H1 (cell line): Measurements from ENCODE around the gene SESN1. TPM values are rescaled to one million over a fixed set of nuclear protein-coding genes. Genes with fewer than 3 reads are reported as not detected.

Source experiments
- CTCF ChIA-PET: fragments of 300-600 bp; sonication (Branson Sonifier 250); formaldehyde crosslinking; loops from one replicate; lab custom pipeline; 2021; ENCODE audit not compliant: partially characterized antibody; lab: Charles Lee
- POLR2A ChIA-PET: fragments of 300-600 bp; sonication (Branson Sonifier 250); formaldehyde crosslinking; loops from one replicate; lab custom pipeline; 2021; ENCODE audit warnings: inconsistent platforms; ENCODE audit not compliant: partially characterized antibody; lab: Charles Lee
- DNase-seq, 2 experiments: peaks; one replicate each; pipeline versions ENCODE4 v3.0.0 to v3.0.0-alpha.2; 2010 to 2022; ENCODE audit warnings: low spot score in 2 of 2, low read depth in 1 of 2, mixed read lengths in 1 of 2
- FAIRE-seq: peaks from 2 replicates; lab custom pipeline; 2011; peaks lifted over from hg19 to GRCh38; lab: Jason Lieb, UNC
- H2AFZ ChIP-seq: 2 replicates; pipeline ENCODE4 v1.8.1; 2012; ENCODE audit warnings: low read length, inconsistent platforms
- H2AK5ac ChIP-seq: 2 replicates; pipeline ENCODE4 v1.6.1; 2013; ENCODE audit warnings: low read depth, low read length
- H2BK120ac ChIP-seq: replicated peaks from 2 replicates; pipeline ENCODE3; 2013; ENCODE audit warnings: low read depth, low read length, inconsistent platforms
- H2BK12ac ChIP-seq: 2 replicates; pipeline ENCODE4 v1.6.1; 2013; ENCODE audit warnings: low read depth, low read length
- H2BK15ac ChIP-seq: 2 replicates; pipeline ENCODE4 v1.6.1; 2013; ENCODE audit warnings: low read length
- H2BK20ac ChIP-seq: 2 replicates; pipeline ENCODE4 v1.6.1; 2013; ENCODE audit warnings: low read length
- H2BK5ac ChIP-seq: 2 replicates; pipeline ENCODE4 v1.6.1; 2013; ENCODE audit warnings: low read depth, low read length
- H3K14ac ChIP-seq: 2 replicates; pipeline ENCODE4 v1.6.1; 2013; ENCODE audit warnings: inconsistent platforms; ENCODE audit not compliant: insufficient read length
- H3K18ac ChIP-seq: 2 replicates; pipeline ENCODE4 v1.6.1; 2013; ENCODE audit warnings: low read length; ENCODE audit errors: extremely low read depth
- H3K23ac ChIP-seq: 2 replicates; pipeline ENCODE4 v1.6.1; 2013; ENCODE audit warnings: inconsistent platforms; ENCODE audit not compliant: insufficient read length
- H3K23me2 ChIP-seq: 2 replicates; pipeline ENCODE4 v1.6.1; 2013; ENCODE audit warnings: low read depth, low read length
- H3K27ac ChIP-seq: 2 replicates; pipeline ENCODE4 v1.6.1; 2011; ENCODE audit warnings: low read depth, low read length, inconsistent platforms
- H3K27me3 ChIP-seq, 4 experiments: replicated peaks in 1 of 4; 1 replicate in 1 of 4; 2 replicates in 3 of 4; pipeline versions ENCODE4 v1.6.1 to v1.8.1; 2011 to 2013; ENCODE audit warnings: low read length in 3 of 4, mild to moderate bottlenecking in 3 of 4, inconsistent platforms in 2 of 4, mixed read lengths in 2 of 4, moderate library complexity in 1 of 4; ENCODE audit not compliant: control insufficient read depth in 3 of 4, insufficient read depth in 3 of 4; ENCODE audit errors: extremely low read depth in 1 of 4
- H3K36me3 ChIP-seq, 4 experiments: 2 replicates each; pipeline versions ENCODE4 v1.6.1 to v1.8.1; 2011 to 2013; ENCODE audit warnings: mild to moderate bottlenecking in 4 of 4, low read length in 3 of 4, moderate library complexity in 2 of 4, control low read depth in 1 of 4, inconsistent platforms in 1 of 4; ENCODE audit not compliant: insufficient read depth in 4 of 4, control insufficient read depth in 2 of 4
- H3K4ac ChIP-seq: replicated peaks from 2 replicates; pipeline ENCODE3; 2013; ENCODE audit warnings: low read length, low read depth, mixed read lengths, inconsistent platforms; ENCODE audit not compliant: insufficient read length
- H3K4me1 ChIP-seq, 4 experiments: replicated peaks in 1 of 4; 1 replicate in 1 of 4; 2 replicates in 3 of 4; pipeline versions ENCODE4 v1.6.1 to v1.8.1; 2011 to 2013; ENCODE audit warnings: low read length in 3 of 4, inconsistent platforms in 2 of 4, mixed read lengths in 1 of 4; ENCODE audit not compliant: insufficient read depth in 4 of 4, control insufficient read depth in 3 of 4
- H3K4me2 ChIP-seq, 2 experiments: 2 replicates each; pipeline versions ENCODE4 v1.6.1 to v1.8.1; 2011 to 2013; ENCODE audit warnings: low read depth in 2 of 2, low read length in 2 of 2, control low read depth in 1 of 2, inconsistent platforms in 1 of 2, mild to moderate bottlenecking in 1 of 2; ENCODE audit not compliant: insufficient read depth in 1 of 2
- H3K4me3 ChIP-seq, 4 experiments: fragments of 200-600, 300-600 bp in 1 of 4; sonication (generic), shearing (Covaris generic), sonication (Bioruptor Twin) in 1 of 4; 2 replicates each; pipeline versions ENCODE4 v1.5.1 to v1.8.1; 2011 to 2016; ENCODE audit warnings: low read length in 4 of 4, low read depth in 3 of 4, control low read depth in 2 of 4, inconsistent platforms in 2 of 4, mild to moderate bottlenecking in 2 of 4, mixed read lengths in 1 of 4, moderate library complexity in 1 of 4; ENCODE audit not compliant: insufficient read depth in 2 of 4; ENCODE audit errors: extremely low read depth in 1 of 4
- H3K56ac ChIP-seq: replicated peaks from 2 replicates; pipeline ENCODE3; 2013; ENCODE audit warnings: low read depth, mild to moderate bottlenecking, mixed read lengths, low read length, inconsistent platforms; ENCODE audit not compliant: insufficient read length
- H3K79me1 ChIP-seq: 2 replicates; pipeline ENCODE4 v1.6.1; 2013; ENCODE audit warnings: low read depth, low read length, control low read depth
- H3K79me2 ChIP-seq, 2 experiments: 2 replicates each; pipeline versions ENCODE4 v1.6.1 to v1.8.1; 2012 to 2013; ENCODE audit warnings: low read length in 2 of 2, mild to moderate bottlenecking in 2 of 2, inconsistent platforms in 1 of 2; ENCODE audit not compliant: insufficient read depth in 2 of 2, control insufficient read depth in 1 of 2
- H3K9ac ChIP-seq, 4 experiments: replicated peaks in 1 of 4; 1 replicate in 1 of 4; 2 replicates in 3 of 4; pipeline versions ENCODE4 v1.6.1 to v1.8.1; 2011 to 2013; ENCODE audit warnings: low read depth in 3 of 4, low read length in 3 of 4, control low read depth in 2 of 4, mild to moderate bottlenecking in 2 of 4, moderate library complexity in 2 of 4, inconsistent platforms in 1 of 4; ENCODE audit errors: extremely low read depth in 1 of 4
- H3K9me3 ChIP-seq, 2 experiments: 2 replicates each; pipeline versions ENCODE4 v1.6.1 to v1.8.1; 2012 to 2013; ENCODE audit warnings: mild to moderate bottlenecking in 2 of 2, moderate library complexity in 2 of 2, control low read depth in 1 of 2, inconsistent platforms in 1 of 2, low read depth in 1 of 2, low read length in 1 of 2, mixed read lengths in 1 of 2; ENCODE audit not compliant: insufficient read depth in 2 of 2
- H4K20me1 ChIP-seq, 2 experiments: replicated peaks in 1 of 2; 2 replicates each; pipeline versions ENCODE3 to v1.8.1; 2011 to 2013; ENCODE audit warnings: inconsistent platforms in 2 of 2, low read length in 2 of 2, mild to moderate bottlenecking in 1 of 2; ENCODE audit not compliant: insufficient read depth in 2 of 2, control insufficient read depth in 1 of 2
- H4K5ac ChIP-seq: 2 replicates; pipeline ENCODE4 v1.6.1; 2013; ENCODE audit warnings: low read length, low read depth, mixed read lengths, inconsistent platforms; ENCODE audit not compliant: insufficient read length
- H4K8ac ChIP-seq: 2 replicates; pipeline ENCODE4 v1.8.0; 2013; ENCODE audit warnings: mild to moderate bottlenecking, moderate library complexity, low read length, inconsistent platforms; ENCODE audit not compliant: insufficient read depth; ENCODE audit errors: extremely low read depth
- H4K91ac ChIP-seq: replicated peaks from 2 replicates; pipeline ENCODE3; 2013; ENCODE audit warnings: low read length, mixed read lengths, inconsistent platforms; ENCODE audit not compliant: insufficient read length
- BRCA1 ChIP-seq: IDR thresholded peaks from 2 replicates; pipeline ENCODE4 v1.6.1; 2012; ENCODE audit warnings: low read depth, low read length, improper control_type of control experiment
- GABPA ChIP-seq: IDR thresholded peaks from 2 replicates; pipeline ENCODE4 v1.6.1; 2011; ENCODE audit warnings: mild to moderate bottlenecking, low read length, moderate library complexity, borderline replicate concordance; ENCODE audit not compliant: insufficient read depth
- TAF7 ChIP-seq: optimal IDR thresholded peaks from 2 replicates; pipeline ENCODE3; 2011; ENCODE audit warnings: low read depth, mild to moderate bottlenecking, inconsistent platforms, low read length, moderate library complexity, borderline replicate concordance
- polyA plus RNA-seq, 7 experiments: library from polyadenylated mRNA; depleted of rRNA in 3 of 7; stranded (reverse) in 5 of 7; unstranded in 2 of 7; fragments of >200 nt in 5 of 7; fragments of 200-250 nt in 2 of 7; gene quantifications; 1 replicate in 5 of 7; 2 replicates in 1 of 7; 4 replicates in 1 of 7; pipeline versions ENCODE4 v1.2.1 to v1.2.3, GENCODE V29; 2011 to 2013; ENCODE audit warnings: missing spikeins in 2 of 7, mixed read lengths in 2 of 7
- total RNA-seq: library from RNA; stranded (reverse); fragmentation: NEBNext Ultra II Directional; extraction: Animal tissue kit (Norgen Biotek cat#: 25700); gene quantifications from 2 replicates; pipeline ENCODE4 v1.2.1, GENCODE V29; 2021
- TF ChIP-seq, protein P1 (sequence below), 3 experiments: IDR thresholded peaks; 1 replicate in 2 of 3; 2 replicates in 1 of 3; pipeline versions ENCODE4 v1.5.1 to v1.6.1; 2011; ENCODE audit warnings: low read length in 3 of 3, mild to moderate bottlenecking in 3 of 3, inconsistent platforms in 2 of 3, low read depth in 1 of 3, moderate library complexity in 1 of 3; ENCODE audit not compliant: insufficient read depth in 1 of 3; ENCODE audit errors: control extremely low read depth in 1 of 3

The SESN1 gene
- total and polyA plus RNA-seq, 2 of the 8 experiments (the other 6 are each of a cell fraction or from before 2014, with no cell fraction given): 12.8 to 15.6 TPM

DNA sequence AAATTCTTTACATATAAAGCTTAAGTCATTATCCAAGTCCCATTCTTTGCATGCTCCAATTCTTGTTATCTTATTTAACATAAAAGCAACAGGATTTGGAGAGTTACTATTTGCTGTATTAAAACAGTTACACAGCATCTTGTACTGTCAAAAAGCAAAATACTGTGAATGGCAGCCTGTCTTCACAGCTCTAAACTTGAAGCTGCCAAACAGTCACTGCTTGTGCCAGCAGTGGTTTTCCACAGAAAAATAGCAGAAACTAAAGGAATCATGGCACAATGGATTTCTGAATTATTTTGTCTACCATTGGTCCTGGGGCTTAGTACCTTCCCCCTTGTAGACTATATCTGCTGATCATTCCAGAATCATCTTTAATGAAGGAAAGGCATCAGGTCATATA, 107.5 kb downstream of the SESN1 start:
- H3K79me2 ChIP-seq: no peaks in the 10 kb centered on the region
- TF ChIP-seq, protein P1, sequence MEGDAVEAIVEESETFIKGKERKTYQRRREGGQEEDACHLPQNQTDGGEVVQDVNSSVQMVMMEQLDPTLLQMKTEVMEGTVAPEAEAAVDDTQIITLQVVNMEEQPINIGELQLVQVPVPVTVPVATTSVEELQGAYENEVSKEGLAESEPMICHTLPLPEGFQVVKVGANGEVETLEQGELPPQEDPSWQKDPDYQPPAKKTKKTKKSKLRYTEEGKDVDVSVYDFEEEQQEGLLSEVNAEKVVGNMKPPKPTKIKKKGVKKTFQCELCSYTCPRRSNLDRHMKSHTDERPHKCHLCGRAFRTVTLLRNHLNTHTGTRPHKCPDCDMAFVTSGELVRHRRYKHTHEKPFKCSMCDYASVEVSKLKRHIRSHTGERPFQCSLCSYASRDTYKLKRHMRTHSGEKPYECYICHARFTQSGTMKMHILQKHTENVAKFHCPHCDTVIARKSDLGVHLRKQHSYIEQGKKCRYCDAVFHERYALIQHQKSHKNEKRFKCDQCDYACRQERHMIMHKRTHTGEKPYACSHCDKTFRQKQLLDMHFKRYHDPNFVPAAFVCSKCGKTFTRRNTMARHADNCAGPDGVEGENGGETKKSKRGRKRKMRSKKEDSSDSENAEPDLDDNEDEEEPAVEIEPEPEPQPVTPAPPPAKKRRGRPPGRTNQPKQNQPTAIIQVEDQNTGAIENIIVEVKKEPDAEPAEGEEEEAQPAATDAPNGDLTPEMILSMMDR (IDR thresholded peaks at IDR 0.05; ENCODE audit: control extremely low read depth in 1 of 3, insufficient read depth in 1 of 3, low read depth in 1 of 3, low read length in 3 of 3): no peak
- TF ChIP-seq TAF7 (no peak), BRCA1 (no peak), GABPA (no peak)

More for the DNA sequence above, 107.5 kb downstream of the SESN1 start:
- ChIA-PET CTCF (interaction anchor here (0.6 to 1.4 kb wide), 2 partner anchors 28 to 84 kb away, joined by 3 read pairs; no protein-coding TSS in a partner anchor), POLR2A (interaction anchor here (1.5 kb wide), 1 partner anchor 18 kb away, joined by 3 read pairs; no protein-coding TSS in a partner anchor)
- no peak overlapping the region for H2AFZ ChIP-seq
- H2AK5ac ChIP-seq: no peak overlapping the region
- DNase-seq (no peak), FAIRE-seq (no peak)
- no peak overlapping the region for H3K4me2 ChIP-seq
- no peak overlapping the region for H3K23ac ChIP-seq
- H3K4me3 ChIP-seq: no peak overlapping the region
- no peaks in the 10 kb centered on the region for H3K9me3 ChIP-seq
- H2BK12ac ChIP-seq: no peak overlapping the region
- H2BK5ac ChIP-seq: no peak overlapping the region
- H4K91ac ChIP-seq: no peak overlapping the region
- no peak overlapping the region for H3K18ac ChIP-seq
- H3K79me1 ChIP-seq: no peaks in the 10 kb centered on the region
- H4K20me1 ChIP-seq: no peaks in the 10 kb centered on the region
- peaks cover 0 to 29% (median 14%) of the 10 kb centered on the region in 4 experiments; a peak in 5 of 8 replicates for H3K36me3 ChIP-seq
- no peak overlapping the region for H3K14ac ChIP-seq
- H3K4ac ChIP-seq: no peak overlapping the region
- no peak overlapping the region for H2BK15ac ChIP-seq
- H3K23me2 ChIP-seq: 0 out of 2 replicates have a peak, but pooled peaks cover 2% of the 10 kb centered on the region
- H3K27me3 ChIP-seq: no peaks in the 10 kb centered on the region
- H3K56ac ChIP-seq: no peak overlapping the region
- H3K27ac ChIP-seq: no peak overlapping the region
- H3K4me1 ChIP-seq: no peaks in the 10 kb centered on the region
- H4K5ac ChIP-seq: no peak overlapping the region
- no peak overlapping the region for H4K8ac ChIP-seq
- H2BK20ac ChIP-seq: no peak overlapping the region
- no peak overlapping the region for H2BK120ac ChIP-seq
- no peak overlapping the region for H3K9ac ChIP-seq
